ENCODE measurements around the gene KCNA10. TPM values are rescaled to one million over a fixed set of nuclear protein-coding genes. Genes with fewer than 3 reads are reported as not detected.

Gene KCNA10
- total RNA-seq, 1 experiment from 2014 or later = not detected

DNA sequence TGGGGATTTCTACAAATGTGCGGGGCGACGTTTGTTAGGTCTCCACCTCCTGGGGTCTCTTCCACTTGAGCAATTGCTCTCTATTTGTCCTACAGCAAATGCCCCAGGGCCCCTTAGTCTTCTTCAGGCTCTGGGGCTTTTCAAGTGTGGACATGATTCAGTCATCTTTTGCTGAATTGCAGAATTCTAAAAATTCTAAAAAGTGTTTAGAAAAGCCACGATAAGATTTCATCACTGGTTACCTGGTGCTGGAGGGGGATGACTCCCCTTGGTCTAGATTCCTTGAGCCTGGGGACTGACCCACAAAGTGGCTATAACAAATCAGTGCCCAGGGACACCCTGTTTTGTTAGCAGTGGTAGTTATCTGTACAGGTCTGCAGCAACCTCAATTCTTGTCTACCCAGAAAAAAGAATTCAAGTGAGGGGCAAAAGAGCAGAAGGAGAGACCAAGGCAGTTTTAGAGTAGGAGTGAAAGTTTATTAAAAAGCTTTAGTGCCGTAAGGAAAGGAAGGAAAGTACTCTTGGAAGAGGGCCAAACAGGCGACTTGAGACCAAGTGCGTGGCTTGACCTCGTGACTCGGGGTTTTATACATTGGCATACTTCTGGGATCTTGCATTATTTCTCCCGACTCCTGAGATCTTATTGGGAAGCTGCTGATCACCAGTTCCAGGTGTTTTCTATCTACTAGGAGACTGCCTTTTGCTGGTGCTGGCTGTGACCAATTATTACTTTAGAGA is 42.8 kb downstream of the KCNA10 start:
- ChIA-PET POLR2A (ENCODE audit: low non-redundant PET) (no interaction called here), CTCF (no interaction called here)
- no peak for DNase-seq (ENCODE audit: low spot score)
- Histone ChIP-seq H3K27me3 (replicated peaks; ENCODE audit: insufficient read depth, low read depth, low read length, poor library complexity) (no peaks in the 10 kb centered on the region), H3K27ac (ENCODE audit: low read depth, low read length, poor library complexity, severe bottlenecking) (no peak overlapping the region), H3K4me3 (ENCODE audit: low read depth, low read length, poor library complexity, severe bottlenecking) (no peak overlapping the region), H3K4me1 (ENCODE audit: insufficient read depth, low read length, poor library complexity, severe bottlenecking) (no peaks in the 10 kb centered on the region), H3K36me3 (ENCODE audit: insufficient read depth, low read length, poor library complexity, severe bottlenecking) (no peaks in the 10 kb centered on the region), H3K9me3 (ENCODE audit: low read depth, low read length, poor library complexity, severe bottlenecking) (no peaks in the 10 kb centered on the region)
- BruUV-seq (replicated peaks) = no TSS peak
- intact Hi-C loops (cut with micrococcal nuclease; ENCODE audit: unreplicated experiment) = no loop called here
- TF ChIP-seq EZH2 (IDR thresholded peaks at IDR 0.05; ENCODE audit: borderline replicate concordance, low read depth, low read length, poor library complexity, severe bottlenecking) = no peak

DNA sequence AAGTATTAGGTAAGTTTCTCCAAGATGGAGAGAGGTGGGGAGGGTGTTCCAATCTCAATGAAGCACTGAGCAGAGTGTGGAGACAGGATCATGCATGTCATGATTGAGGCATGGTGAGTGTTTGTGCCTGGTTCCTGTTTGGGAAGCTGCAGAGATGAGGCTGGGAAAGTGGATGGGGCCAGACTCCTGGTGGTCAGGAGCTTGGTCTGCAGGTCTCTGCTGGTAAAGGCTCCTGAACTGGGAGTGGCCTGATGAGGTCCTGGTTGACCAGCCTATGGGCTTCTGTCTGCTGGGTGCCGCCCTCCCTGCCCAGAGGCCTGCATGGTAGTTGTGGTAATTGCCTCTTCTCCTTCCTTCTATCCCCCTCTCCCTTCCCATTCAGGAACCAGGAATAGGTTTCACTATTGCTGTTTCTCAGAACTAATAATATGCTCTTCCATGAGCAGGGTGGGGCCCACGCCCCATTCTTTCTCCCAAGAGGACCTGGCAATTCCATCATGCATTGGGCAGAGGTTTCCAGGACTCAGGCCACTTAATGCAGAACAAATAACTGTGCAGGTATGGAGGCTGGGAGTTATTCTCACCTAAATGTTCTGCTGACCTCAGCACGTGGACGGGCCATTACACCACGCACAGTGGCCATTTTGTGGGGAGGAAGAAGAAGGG is 43.5 kb downstream of the KCNA10 start:
- Histone ChIP-seq H3K27me3 (replicated peaks; ENCODE audit: insufficient read depth, low read depth, low read length, poor library complexity) (no peaks in the 10 kb centered on the region), H3K9me3 (ENCODE audit: low read depth, low read length, poor library complexity, severe bottlenecking) (no peaks in the 10 kb centered on the region), H3K27ac (ENCODE audit: low read depth, low read length, poor library complexity, severe bottlenecking) (no peak overlapping the region), H3K4me3 (ENCODE audit: low read depth, low read length, poor library complexity, severe bottlenecking) (no peak overlapping the region), H3K4me1 (ENCODE audit: insufficient read depth, low read length, poor library complexity, severe bottlenecking) (no peaks in the 10 kb centered on the region), H3K36me3 (ENCODE audit: insufficient read depth, low read length, poor library complexity, severe bottlenecking) (no peaks in the 10 kb centered on the region)
- intact Hi-C loops (cut with micrococcal nuclease; ENCODE audit: unreplicated experiment) = no loop called here
- TF ChIP-seq EZH2 (IDR thresholded peaks at IDR 0.05; ENCODE audit: borderline replicate concordance, low read depth, low read length, poor library complexity, severe bottlenecking) = no peak
- TF ChIP-seq, protein P1, sequence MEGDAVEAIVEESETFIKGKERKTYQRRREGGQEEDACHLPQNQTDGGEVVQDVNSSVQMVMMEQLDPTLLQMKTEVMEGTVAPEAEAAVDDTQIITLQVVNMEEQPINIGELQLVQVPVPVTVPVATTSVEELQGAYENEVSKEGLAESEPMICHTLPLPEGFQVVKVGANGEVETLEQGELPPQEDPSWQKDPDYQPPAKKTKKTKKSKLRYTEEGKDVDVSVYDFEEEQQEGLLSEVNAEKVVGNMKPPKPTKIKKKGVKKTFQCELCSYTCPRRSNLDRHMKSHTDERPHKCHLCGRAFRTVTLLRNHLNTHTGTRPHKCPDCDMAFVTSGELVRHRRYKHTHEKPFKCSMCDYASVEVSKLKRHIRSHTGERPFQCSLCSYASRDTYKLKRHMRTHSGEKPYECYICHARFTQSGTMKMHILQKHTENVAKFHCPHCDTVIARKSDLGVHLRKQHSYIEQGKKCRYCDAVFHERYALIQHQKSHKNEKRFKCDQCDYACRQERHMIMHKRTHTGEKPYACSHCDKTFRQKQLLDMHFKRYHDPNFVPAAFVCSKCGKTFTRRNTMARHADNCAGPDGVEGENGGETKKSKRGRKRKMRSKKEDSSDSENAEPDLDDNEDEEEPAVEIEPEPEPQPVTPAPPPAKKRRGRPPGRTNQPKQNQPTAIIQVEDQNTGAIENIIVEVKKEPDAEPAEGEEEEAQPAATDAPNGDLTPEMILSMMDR (conservative IDR thresholded peaks at IDR 0.05; ENCODE audit: low read depth, low read length) = no peak
- CTCF ChIA-PET = no interaction called here
- BruUV-seq (replicated peaks) = no TSS peak
- POLR2A ChIA-PET (ENCODE audit: low non-redundant PET) = no interaction called here
- no peak for DNase-seq (ENCODE audit: low spot score)

DNA sequence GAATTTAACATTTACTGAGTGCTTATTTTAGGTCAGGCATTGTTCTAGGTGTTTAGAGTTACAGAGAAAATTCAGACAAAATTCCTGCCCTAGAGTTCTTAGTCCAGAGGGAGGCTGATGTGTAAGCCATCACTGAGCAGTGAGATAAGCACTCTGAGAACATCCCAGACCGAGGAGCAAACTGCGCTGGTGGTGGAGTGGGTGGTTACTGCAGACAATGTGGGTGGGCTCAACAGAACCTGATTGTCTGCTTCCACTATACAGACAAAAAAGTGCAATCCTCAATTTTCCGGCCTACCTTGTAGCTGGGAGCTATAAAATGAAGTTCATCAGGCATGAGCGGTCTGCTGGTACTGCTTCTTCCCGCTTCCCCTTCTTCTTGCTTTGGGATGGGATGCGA is 44.5 kb downstream of the KCNA10 start:
- no peaks in the 10 kb centered on the region for H3K9me3 ChIP-seq (ENCODE audit: low read depth, low read length, poor library complexity, severe bottlenecking)
- H3K4me1 ChIP-seq (ENCODE audit: insufficient read depth, low read length, poor library complexity, severe bottlenecking) = no peaks in the 10 kb centered on the region
- TF ChIP-seq, protein P1 (conservative IDR thresholded peaks at IDR 0.05; ENCODE audit: low read depth, low read length) = no peak
- TF ChIP-seq EZH2 (IDR thresholded peaks at IDR 0.05; ENCODE audit: borderline replicate concordance, low read depth, low read length, poor library complexity, severe bottlenecking) = no peak
- no peak overlapping the region for H3K4me3 ChIP-seq (ENCODE audit: low read depth, low read length, poor library complexity, severe bottlenecking)
- CTCF ChIA-PET = no interaction called here
- no TSS peak for BruUV-seq (replicated peaks)
- no peak for DNase-seq (ENCODE audit: low spot score)
- no peaks in the 10 kb centered on the region for H3K36me3 ChIP-seq (ENCODE audit: insufficient read depth, low read length, poor library complexity, severe bottlenecking)
- POLR2A ChIA-PET (ENCODE audit: low non-redundant PET) = no interaction called here
- H3K27ac ChIP-seq (ENCODE audit: low read depth, low read length, poor library complexity, severe bottlenecking) = no peak overlapping the region
- no peaks in the 10 kb centered on the region for H3K27me3 ChIP-seq (replicated peaks; ENCODE audit: insufficient read depth, low read depth, low read length, poor library complexity)
- intact Hi-C loops (cut with micrococcal nuclease; ENCODE audit: unreplicated experiment) = no loop called here

Measured in A673 (cell line).